Pancreas (tissue), 10 donors: ENCODE results near the gene LNX2. TPM values are rescaled to one million over a fixed set of nuclear protein-coding genes. Genes with fewer than 3 reads are reported as not detected.

Source experiments
- ATAC-seq, 4 donors: fragments of 200-7000 bp; cut with Tn5 transposase; one replicate each; pipeline versions ENCODE4 v1.8.0 to v1.9.1; 2020; ENCODE audit warnings: mild to moderate bottlenecking in 4 of 4, moderate library complexity in 4 of 4
- DNase-seq, 6 donors: peaks; one replicate each; pipeline ENCODE4 v3.0.0-alpha.2; 2020
- FAIRE-seq: peaks from 2 replicates; lab custom pipeline; 2012; peaks lifted over from hg19 to GRCh38; lab: Jason Lieb, UNC
- H3K27ac ChIP-seq, 4 donors: fragments of 200-600 bp; sonication (generic); 1 replicate in 3 of 4; 2 replicates in 1 of 4; pipeline versions ENCODE4 v1.5.0 to v1.8.0; 2020
- H3K27me3 ChIP-seq, 4 donors: fragments of 200-600 bp; one replicate each; pipeline ENCODE4 v1.8.0; 2021
- H3K36me3 ChIP-seq, 3 donors: fragments of 200-600 bp; sonication (generic) in 1 of 3; one replicate each; pipeline versions ENCODE4 v1.5.0 to v1.8.0; 2020 to 2021
- H3K4me1 ChIP-seq, 3 donors: fragments of 200-600 bp; one replicate each; pipeline ENCODE4 v1.8.0; 2021
- H3K4me3 ChIP-seq, 4 donors: fragments of 200-600 bp; sonication (generic) in 2 of 4; one replicate each; pipeline versions ENCODE4 v1.5.0 to v1.8.0; 2020 to 2021
- H3K9me3 ChIP-seq, 4 donors: fragments of 200-600 bp; one replicate each; pipeline ENCODE4 v1.8.0; 2021
- CTCF ChIP-seq, 4 donors: fragments of 200-600 bp; sonication (generic) in 3 of 4; IDR thresholded peaks; one replicate each; pipeline versions ENCODE4 v1.5.0 to v1.8.0; 2021; ENCODE audit warnings: antibody characterized with exemption in 4 of 4
- WGBS, 2 donors: extraction: QIAGEN DNeasy Blood & Tissue Kit; methylation state at CpG; one replicate each; pipeline ENCODE4 v1.1.7; 2013; 5-methylcytosine and 5-hydroxymethylcytosine counted together
- intact Hi-C, 3 donors: fragments of 100-400 bp; cut with DNase I; formaldehyde crosslinking; loops; one replicate each; pipeline versions ENCODE4 v1.11.1 to v1.14.2; 2022
- polyA plus RNA-seq, 2 donors: library from polyadenylated mRNA; stranded (reverse); fragments of 200-250 nt; gene quantifications; one replicate each; pipeline ENCODE4 v1.2.3, GENCODE V29; 2013
- total RNA-seq, 6 donors: library from RNA; stranded (reverse); fragmentation: NEBNext Ultra II Directional in 4 of 6; extraction: Animal tissue kit (Norgen Biotek cat#: 25700) in 4 of 6; gene quantifications; one replicate each; pipeline versions ENCODE4 v1.2.1 to v1.2.4, GENCODE V29; 2021 to 2023
- donor health status: healthy with polysubstance abuse.
- donor health status: DM: no; HTN: no; CAD: no; lungs with moderate emphysema.
- donor health status: DM: no; HTN: no; CAD: no.
- donor health status: control.
- donor health status: control.
- donor health status: Bipolar disorder and iron deficiency.
- donor health status: DM: yes; HTN: yes; CAD: no.
- donor health status: DM: no; HTN: no; CAD: no.
- donor health status: DM: no; HTN: no; CAD: no.
- donor health status: DM: yes; HTN: yes; CAD: no.

LNX2 gene
- total and polyA plus RNA-seq, 8 donors: 4.9 to 18.9 (median 14.1) TPM

DNA sequence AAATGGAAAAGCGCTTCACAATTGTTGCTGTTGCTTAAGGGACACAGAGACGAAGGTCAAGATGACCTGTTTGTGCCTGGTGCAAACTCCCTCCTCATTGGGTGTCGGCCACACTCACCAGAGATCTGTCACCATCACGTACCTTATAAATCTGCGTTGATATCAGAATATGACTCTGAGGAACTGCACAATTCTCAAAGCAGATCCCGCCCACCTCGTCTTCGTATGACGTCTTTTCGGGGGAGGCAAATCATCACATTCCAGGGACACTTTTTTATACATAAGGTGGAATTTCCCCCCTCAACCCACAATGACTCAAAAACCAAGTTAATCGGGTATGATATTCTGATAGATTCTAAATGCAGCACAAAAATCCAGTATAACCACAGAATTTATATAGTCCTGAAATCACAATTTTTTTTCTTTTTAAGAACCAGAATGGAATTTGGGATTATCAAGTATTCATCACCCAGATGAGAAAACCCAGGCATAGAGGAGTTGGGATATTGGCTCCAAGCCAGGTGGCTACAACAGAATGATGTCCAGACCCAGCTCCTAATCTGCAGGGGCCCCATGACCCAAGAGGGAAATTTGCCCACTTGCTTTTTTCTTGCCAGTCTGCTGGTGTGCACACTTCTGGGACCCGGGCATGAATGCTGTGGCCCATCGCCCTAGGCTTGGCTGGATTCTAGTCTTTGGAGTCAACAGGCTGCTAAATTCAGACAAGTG, 119.4 kb downstream of the LNX2 start:
- DNase-seq (no peak), FAIRE-seq (no peak), ATAC-seq (no peak)
- Histone ChIP-seq H3K4me3 (no peak overlapping the region), H3K27ac (no peak overlapping the region), H3K9me3 (no peaks in the 10 kb centered on the region), H3K27me3 (no peaks in the 10 kb centered on the region), H3K36me3 (no peaks in the 10 kb centered on the region), H3K4me1 (no peaks in the 10 kb centered on the region)
- 78 to 87% methylated on average over 13 of the region's 13 CpGs for WGBS, 2 donors
- intact Hi-C loops: no loop called here
- no peak for TF ChIP-seq CTCF (IDR thresholded peaks at IDR 0.05)

DNA sequence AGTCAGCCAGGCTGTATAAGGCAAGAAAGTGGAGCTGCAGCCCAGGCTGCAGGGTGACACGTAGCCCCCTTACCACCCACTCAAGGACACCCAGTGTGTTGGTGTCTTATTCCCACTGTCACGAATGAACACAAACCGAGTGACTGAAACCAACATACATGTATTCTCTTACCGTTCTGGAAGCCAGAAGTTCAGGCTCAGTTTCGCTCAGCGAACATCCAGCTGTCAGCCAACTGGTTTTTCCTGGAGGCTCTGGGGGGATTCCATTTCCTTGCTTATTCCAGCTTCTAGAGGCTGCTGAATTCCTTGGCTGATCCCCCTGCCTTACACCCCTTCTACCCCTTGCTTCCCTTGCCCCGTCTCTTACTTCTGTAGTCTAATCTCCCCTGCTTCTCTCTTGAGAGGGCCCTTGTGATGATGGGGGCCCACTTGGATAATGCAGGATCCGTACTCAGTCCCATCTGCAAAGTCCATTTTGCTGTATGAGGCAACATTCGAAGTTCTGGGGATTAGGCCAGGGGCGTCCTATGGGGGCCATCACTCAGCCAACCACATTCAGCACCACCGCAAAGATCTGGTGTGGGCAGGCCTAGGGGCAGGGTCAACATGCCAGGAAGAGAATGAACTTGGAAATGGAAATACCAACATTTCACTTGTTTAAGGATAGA, 122.6 kb downstream of the LNX2 start:
- no peak for TF ChIP-seq CTCF (IDR thresholded peaks at IDR 0.05)
- 83 to 90% methylated on average over 11 of the region's 11 CpGs for WGBS, 2 donors
- no peak overlapping the region for H3K4me3 ChIP-seq
- ATAC-seq (no peak), DNase-seq (no peak), FAIRE-seq (no peak)
- H3K27ac ChIP-seq: no peak overlapping the region
- no peaks in the 10 kb centered on the region for H3K9me3 ChIP-seq
- H3K27me3 ChIP-seq: no peaks in the 10 kb centered on the region
- intact Hi-C loops: no loop called here
- H3K4me1 ChIP-seq: no peaks in the 10 kb centered on the region
- no peaks in the 10 kb centered on the region for H3K36me3 ChIP-seq

DNA sequence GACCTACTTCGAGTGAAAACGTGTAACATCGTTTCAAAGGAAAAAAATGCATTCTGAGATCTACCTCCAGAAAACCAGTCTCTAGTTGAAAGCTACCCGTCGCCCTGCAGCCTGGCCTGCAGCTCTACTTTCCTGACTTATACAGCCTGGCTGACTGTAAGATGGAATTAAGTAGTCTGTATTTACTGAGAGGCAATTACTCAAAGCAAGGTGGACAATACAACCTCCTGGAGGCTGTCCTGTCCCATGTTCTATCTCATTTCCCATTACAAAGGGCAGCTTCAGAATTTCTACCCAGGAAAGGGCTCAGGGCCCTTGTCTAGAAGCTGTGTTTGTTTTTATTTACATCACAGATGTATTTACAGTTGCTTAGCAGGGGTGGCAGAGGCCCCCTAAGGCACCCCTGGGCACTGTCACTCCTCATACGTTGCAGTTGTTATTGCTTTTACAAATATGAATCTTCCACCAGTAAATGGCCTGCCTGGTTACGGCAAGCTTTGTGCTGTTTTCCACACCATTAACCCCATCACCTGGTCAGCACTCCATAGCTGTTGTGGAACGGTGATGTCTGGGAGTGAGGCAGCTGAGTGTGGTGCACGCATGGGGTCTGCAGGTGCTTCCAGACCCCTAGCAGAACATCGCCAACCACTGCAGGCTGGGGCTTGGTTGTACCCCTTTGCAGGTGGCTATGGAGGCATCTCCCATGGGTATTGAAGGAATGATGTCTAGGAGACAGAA, 123.6 kb downstream of the LNX2 start:
- Histone ChIP-seq H3K4me3 (no peak overlapping the region), H3K9me3 (no peaks in the 10 kb centered on the region), H3K36me3 (no peaks in the 10 kb centered on the region), H3K27ac (no peak overlapping the region), H3K27me3 (no peaks in the 10 kb centered on the region), H3K4me1 (no peaks in the 10 kb centered on the region)
- 65 to 69% methylated on average over 10 of the region's 10 CpGs for WGBS, 2 donors
- intact Hi-C loops: no loop called here
- TF ChIP-seq CTCF (IDR thresholded peaks at IDR 0.05): no peak
- ATAC-seq: peak in 2 of 4 donors; percentile 66 to 80
- DNase-seq: no peak
- FAIRE-seq: no peak

- no peak for TF ChIP-seq CTCF (IDR thresholded peaks at IDR 0.05)
- no peak overlapping the region for H3K4me3 ChIP-seq
- H3K27me3 ChIP-seq: no peaks in the 10 kb centered on the region
- no peak for FAIRE-seq
- no peak for ATAC-seq
- intact Hi-C loops: no loop called here
- H3K4me1 ChIP-seq: no peaks in the 10 kb centered on the region
- no peaks in the 10 kb centered on the region for H3K9me3 ChIP-seq
- H3K27ac ChIP-seq: no peak overlapping the region
- 62 to 80% methylated on average over 4 of the region's 4 CpGs for WGBS, 2 donors
- H3K36me3 ChIP-seq: no peaks in the 10 kb centered on the region
- DNase-seq: no peak
These were observed 124.3 kb downstream of the LNX2 start for GRCh38 chr13:27496006-27496405.

Other genes starting within 250 kb of the LNX2 start
- 10 to 100 TPM; 39.5 to 54.9 (median 53.9) TPM for gene GTF3A, start 195.9 kb downstream of the LNX2 start, total RNA-seq
- gene GTF3A, start 195.9 kb downstream of the LNX2 start, polyA plus RNA-seq: 100 to 1,000 TPM in 1 of 2 donors, 10 to 100 TPM in 1; 77.9 to 130 TPM
- gene MTIF3, start 170.0 kb downstream of the LNX2 start, total RNA-seq: 10 to 100 TPM; 22.3 to 31.7 (median 29.3) TPM
- gene MTIF3, start 170.0 kb downstream of the LNX2 start, polyA plus RNA-seq: 10 to 100 TPM; 57.7 to 91.4 TPM
- 100 to 1,000 TPM; 107 to 147 (median 139) TPM for gene POLR1D, start 1.4 kb upstream of the LNX2 start, total RNA-seq
- gene POLR1D, start 1.4 kb upstream of the LNX2 start, polyA plus RNA-seq: 100 to 1,000 TPM in 1 of 2 donors, 10 to 100 TPM in 1; 98.7 to 161 TPM
- gene GSX1, start 172.0 kb upstream of the LNX2 start, total RNA-seq: not detected
- not detected for gene GSX1, start 172.0 kb upstream of the LNX2 start, polyA plus RNA-seq